Measurements from ENCODE around the gene KHSRP.

DNA sequence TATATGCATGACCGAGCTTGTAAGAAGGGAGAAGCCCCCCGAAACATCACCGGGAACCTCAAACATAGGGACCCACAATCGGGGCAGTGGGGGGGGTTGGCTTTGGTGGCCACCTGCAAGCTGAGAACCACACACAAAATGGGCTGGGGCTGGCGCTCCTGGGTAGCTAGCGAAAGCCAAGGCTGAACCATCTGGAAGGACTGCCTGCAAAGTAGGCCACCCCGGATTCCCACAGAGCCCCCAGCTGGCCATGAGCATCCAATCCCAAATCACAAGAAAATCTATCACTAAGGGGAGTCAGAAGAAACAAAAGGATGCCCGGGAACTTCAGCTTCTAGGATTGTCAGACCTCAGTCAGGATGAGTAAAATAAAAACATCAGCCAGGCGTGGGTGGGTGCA, 46.1 kb downstream of the KHSRP start:
- TF ChIP-seq, protein P1, sequence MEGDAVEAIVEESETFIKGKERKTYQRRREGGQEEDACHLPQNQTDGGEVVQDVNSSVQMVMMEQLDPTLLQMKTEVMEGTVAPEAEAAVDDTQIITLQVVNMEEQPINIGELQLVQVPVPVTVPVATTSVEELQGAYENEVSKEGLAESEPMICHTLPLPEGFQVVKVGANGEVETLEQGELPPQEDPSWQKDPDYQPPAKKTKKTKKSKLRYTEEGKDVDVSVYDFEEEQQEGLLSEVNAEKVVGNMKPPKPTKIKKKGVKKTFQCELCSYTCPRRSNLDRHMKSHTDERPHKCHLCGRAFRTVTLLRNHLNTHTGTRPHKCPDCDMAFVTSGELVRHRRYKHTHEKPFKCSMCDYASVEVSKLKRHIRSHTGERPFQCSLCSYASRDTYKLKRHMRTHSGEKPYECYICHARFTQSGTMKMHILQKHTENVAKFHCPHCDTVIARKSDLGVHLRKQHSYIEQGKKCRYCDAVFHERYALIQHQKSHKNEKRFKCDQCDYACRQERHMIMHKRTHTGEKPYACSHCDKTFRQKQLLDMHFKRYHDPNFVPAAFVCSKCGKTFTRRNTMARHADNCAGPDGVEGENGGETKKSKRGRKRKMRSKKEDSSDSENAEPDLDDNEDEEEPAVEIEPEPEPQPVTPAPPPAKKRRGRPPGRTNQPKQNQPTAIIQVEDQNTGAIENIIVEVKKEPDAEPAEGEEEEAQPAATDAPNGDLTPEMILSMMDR (IDR thresholded peaks at IDR 0.05 in 8 of 11, conservative IDR thresholded peaks at IDR 0.05 in 3 of 11), result no peak
- no peak for TF ChIP-seq POLR2A (IDR thresholded peaks at IDR 0.05)
